PFSK-1 (cell line): ENCODE results near the gene RFPL4A.

Experiments
- POLR2AphosphoS5 ChIP-seq: IDR thresholded peaks from 2 replicates; pipeline ENCODE4 v1.6.1; 2012; ENCODE audit warnings: low read depth, mild to moderate bottlenecking, control low read depth, low read length, moderate library complexity
- TAF1 ChIP-seq: IDR thresholded peaks from 2 replicates; pipeline ENCODE4 v1.6.1; 2012; ENCODE audit warnings: low read length, control low read depth, borderline replicate concordance; ENCODE audit not compliant: insufficient read depth

DNA sequence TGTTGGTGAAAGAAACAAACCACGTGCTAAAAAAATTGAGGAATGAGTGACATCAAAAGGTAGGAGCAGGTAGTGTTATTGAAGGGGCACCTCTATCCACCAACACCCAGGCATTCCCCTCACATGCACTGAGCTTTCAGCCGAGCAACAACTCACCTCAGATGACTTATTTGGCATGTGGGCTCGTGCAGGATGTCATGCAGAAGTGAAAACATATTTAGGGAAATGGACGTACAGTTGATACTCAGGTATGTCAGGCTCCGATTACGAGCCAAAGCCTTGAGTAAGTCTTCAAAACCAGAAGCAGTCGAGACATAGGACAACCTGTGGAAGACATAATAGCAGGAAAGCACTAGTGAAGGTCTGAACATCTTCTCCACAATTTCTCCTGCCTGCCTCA lies 42.5 kb downstream of the RFPL4A start:
- TF ChIP-seq TAF1 (no peak), POLR2AphosphoS5 (no peak)
